Measurements from ENCODE around the gene KRAS.
"Not testable (repeated sequence)": the region's sequence is repeated elsewhere in the genome, so short reads cannot be mapped to it uniquely, and the experiment has no call there.

KRAS gene

GRCh38 chr12:25250744-25251730 is at the start of gene KRAS:
Gene KRAS, minus strand, starts transcription at chr12:25250929.
- in situ Hi-C loops (cut with HindIII; ENCODE audit: low sequenced_read_pairs) = no loop called here

GRCh38 chr12:25296381-25296780 is 45.7 kb upstream of the KRAS start:
- in situ Hi-C loops (cut with HindIII; ENCODE audit: low sequenced_read_pairs) = no loop called here

- in situ Hi-C loops (cut with HindIII; ENCODE audit: low sequenced_read_pairs) = no loop called here
These were observed 44.6 kb upstream of the KRAS start for GRCh38 chr12:25295361-25295760.

DNA sequence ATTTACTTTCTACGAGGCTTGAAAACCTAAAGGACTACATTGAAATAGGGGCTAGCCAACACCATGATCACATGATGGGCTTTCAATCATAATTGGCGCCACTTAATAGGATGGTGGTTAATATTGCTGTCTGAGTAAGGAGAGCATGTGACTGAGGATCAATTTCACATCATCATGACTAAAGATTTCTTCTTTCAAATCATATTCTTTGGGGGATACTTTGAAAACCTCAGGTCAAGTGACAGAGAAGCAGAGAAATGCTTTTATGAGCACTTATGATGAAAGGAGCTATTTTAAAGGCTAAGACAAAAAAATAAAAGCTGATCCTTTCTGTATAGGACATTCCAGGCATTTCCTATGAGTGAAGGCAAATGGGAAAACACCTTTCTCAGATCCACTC is 42.9 kb upstream of the KRAS start:
- in situ Hi-C loops (cut with HindIII; ENCODE audit: low sequenced_read_pairs) = no loop called here

DNA sequence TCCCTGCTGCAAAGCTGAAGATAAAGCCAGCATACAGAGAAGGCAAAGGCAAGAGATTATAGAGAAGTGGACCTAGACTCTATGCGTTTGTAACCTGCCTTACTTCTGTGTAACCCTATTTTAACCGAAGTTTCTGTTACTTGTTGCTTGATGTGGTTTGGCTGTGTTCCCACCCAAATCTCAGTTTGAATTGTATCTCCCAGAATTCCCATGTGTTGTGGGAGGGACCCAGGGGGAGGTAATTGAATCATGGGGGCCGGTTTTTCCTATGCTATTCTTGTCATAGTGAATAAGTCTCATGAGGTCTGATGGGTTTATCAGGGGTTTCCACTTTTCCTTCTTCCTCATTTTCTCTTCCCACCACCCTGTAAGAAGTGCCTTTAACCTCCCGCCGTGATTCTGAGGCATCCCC is 42.1 kb upstream of the KRAS start:
- in situ Hi-C loops (cut with HindIII; ENCODE audit: low sequenced_read_pairs) = not testable (repeated sequence)

DNA sequence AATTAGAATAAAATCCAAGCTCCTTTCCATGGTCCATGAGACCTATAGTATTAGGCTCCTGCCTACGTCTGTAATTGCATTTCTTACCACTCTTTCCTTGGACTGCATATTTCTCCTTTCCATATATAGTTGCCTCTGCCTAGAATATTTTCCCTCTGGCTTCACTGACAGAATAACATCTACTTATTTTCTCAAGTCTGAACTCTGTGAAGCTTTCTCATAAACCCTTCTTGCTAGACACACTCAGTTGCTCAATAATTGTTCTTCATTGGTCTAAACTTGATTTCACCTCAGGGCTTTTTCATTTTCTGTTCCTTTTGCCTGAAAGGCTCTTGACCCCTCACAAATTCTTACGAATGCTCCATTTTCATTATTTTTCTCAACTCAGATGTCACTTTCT is 36.9 kb upstream of the KRAS start:
- in situ Hi-C loops (cut with HindIII; ENCODE audit: low sequenced_read_pairs) = no loop called here

- in situ Hi-C loops (cut with HindIII; ENCODE audit: low sequenced_read_pairs) = no loop called here
These were observed 36.1 kb upstream of the KRAS start for GRCh38 chr12:25286837-25287236.

GRCh38 chr12:25284024-25284423 is 33.3 kb upstream of the KRAS start:
- in situ Hi-C loops (cut with HindIII; ENCODE audit: low sequenced_read_pairs) = no loop called here

- in situ Hi-C loops (cut with HindIII; ENCODE audit: low sequenced_read_pairs) = no loop called here
These were observed 32.3 kb upstream of the KRAS start for GRCh38 chr12:25283006-25283405.

DNA sequence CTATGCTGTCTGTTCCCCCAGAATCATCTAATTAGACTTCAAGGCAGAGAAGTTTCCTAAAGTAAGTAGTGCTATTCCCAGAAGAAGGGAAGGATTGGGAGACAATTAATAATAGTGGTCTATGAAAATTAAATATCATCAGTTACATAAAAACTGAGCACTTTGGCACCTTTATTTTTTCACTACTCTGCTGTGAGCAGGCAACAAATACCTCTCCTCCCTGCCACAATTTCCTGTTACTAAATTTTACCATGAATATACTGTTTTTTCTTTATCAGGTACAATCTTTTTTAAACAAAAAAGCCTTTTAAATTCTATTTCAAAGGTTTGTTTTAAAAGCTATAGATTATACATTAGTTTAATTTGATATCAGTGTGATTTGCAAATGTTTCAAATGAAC is 29.4 kb upstream of the KRAS start:
- in situ Hi-C loops (cut with HindIII; ENCODE audit: low sequenced_read_pairs) = no loop called here

GRCh38 chr12:25278269-25278668 is 27.5 kb upstream of the KRAS start:
- in situ Hi-C loops (cut with HindIII; ENCODE audit: low sequenced_read_pairs) = no loop called here

- in situ Hi-C loops (cut with HindIII; ENCODE audit: low sequenced_read_pairs) = no loop called here
These were observed 25.6 kb upstream of the KRAS start for GRCh38 chr12:25276199-25276937.

DNA sequence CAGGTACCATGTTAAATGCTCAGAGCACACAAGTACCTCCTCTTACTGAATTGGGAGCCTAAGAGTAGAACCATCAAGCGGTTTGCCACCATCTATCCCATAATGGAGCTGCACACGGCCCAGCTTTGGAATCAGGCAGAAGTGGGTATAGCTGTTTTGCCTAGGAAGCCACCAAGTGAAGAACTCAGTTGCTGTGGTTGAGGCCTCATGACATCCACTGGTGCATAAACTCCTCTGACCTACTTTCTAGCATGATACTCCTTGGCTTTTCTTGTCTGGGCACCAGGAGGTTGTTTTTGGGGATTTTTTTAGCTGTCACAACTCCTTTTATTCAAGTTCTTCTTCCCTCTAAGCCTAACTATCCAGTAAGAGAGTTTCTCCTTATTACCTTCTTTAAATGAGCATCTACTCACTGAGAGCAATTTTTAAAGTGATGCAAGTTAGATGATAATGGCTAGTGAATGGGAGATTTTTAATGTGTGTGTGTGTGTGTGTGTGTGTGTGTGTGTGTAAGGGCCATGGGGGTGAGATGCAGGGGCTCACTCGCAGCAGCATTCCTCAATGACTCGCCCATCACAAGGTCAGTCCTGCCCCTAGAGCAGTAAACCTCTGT is 20.9 kb upstream of the KRAS start:
- in situ Hi-C loops (cut with HindIII; ENCODE audit: low sequenced_read_pairs) = no loop called here

DNA sequence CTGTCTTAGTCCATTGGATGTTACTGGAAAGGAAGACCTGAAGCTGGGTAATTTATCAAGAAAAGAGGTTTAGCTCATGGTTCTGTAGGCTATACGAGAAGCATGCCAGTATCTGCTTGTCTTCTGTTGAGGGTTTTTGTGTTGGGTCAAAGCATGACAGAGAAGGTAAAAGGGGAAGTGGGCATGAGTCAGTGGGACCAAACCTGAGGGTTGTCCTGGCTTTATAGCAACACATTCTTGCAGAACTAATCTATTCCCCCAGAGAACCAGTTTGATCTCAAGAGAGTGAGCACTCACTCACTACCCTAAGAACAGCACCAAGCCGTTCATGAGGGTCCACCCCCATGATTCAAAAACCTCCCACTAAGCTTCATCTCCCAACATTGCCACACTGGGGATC is 19.0 kb upstream of the KRAS start:
- in situ Hi-C loops (cut with HindIII; ENCODE audit: low sequenced_read_pairs) = no loop called here

- in situ Hi-C loops (cut with HindIII; ENCODE audit: low sequenced_read_pairs) = no loop called here
These were observed 15.8 kb upstream of the KRAS start for GRCh38 chr12:25266497-25266896.

GRCh38 chr12:25264862-25265261 is 14.1 kb upstream of the KRAS start:
- in situ Hi-C loops (cut with HindIII; ENCODE audit: low sequenced_read_pairs) = no loop called here

DNA sequence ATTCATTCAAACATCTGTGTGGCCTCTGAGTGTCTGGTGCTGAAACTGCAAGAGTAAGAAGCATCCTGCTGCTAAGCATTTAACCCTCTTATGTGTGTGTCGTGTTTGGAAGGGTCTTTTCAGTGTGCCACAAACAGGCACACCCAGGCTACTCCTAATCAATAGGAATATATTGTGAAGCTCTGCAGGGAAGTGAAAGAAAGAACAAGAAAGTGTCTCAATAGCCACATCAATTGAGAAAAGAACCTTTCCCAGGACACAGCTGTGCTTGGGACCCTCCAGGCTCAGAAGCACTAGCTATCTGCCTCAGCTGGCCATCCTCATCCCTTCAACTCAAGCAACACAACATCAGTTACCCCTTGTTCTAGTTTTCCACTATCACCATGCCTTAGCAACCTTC is 13.4 kb upstream of the KRAS start:
- in situ Hi-C loops (cut with HindIII; ENCODE audit: low sequenced_read_pairs) = no loop called here

GRCh38 chr12:25263594-25263993 is 12.9 kb upstream of the KRAS start:
- in situ Hi-C loops (cut with HindIII; ENCODE audit: low sequenced_read_pairs) = no loop called here

GRCh38 chr12:25262389-25263074 is 11.8 kb upstream of the KRAS start:
- in situ Hi-C loops (cut with HindIII; ENCODE audit: low sequenced_read_pairs) = no loop called here

GRCh38 chr12:25257590-25258324 is 7.0 kb upstream of the KRAS start:
- in situ Hi-C loops (cut with HindIII; ENCODE audit: low sequenced_read_pairs) = no loop called here

Data from DLD1 (cell line).